GM18867 (cell line): Measurements from ENCODE around the gene ATL3.
"Not testable (repeated sequence)": the region's sequence is repeated elsewhere in the genome, so short reads cannot be mapped to it uniquely, and the experiment has no call there.

Experiments
- ATAC-seq: cut with Tn5 transposase; IDR thresholded peaks from one replicate; pipeline ENCODE4 v1.9.1; 2021; ENCODE audit warnings: mild to moderate bottlenecking, moderate library complexity; ENCODE audit not compliant: unreplicated experiment

ATL3 gene, protein sequence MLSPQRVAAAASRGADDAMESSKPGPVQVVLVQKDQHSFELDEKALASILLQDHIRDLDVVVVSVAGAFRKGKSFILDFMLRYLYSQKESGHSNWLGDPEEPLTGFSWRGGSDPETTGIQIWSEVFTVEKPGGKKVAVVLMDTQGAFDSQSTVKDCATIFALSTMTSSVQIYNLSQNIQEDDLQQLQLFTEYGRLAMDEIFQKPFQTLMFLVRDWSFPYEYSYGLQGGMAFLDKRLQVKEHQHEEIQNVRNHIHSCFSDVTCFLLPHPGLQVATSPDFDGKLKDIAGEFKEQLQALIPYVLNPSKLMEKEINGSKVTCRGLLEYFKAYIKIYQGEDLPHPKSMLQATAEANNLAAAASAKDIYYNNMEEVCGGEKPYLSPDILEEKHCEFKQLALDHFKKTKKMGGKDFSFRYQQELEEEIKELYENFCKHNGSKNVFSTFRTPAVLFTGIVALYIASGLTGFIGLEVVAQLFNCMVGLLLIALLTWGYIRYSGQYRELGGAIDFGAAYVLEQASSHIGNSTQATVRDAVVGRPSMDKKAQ

GRCh38 chr11:63671322-63672155 lies at the start of gene ATL3:
TSS of gene ATL3 (minus strand) at chr11:63671376. CDS start at chr11:63671335, 41 bp downstream.
- ATAC-seq = peak; percentile 84

DNA sequence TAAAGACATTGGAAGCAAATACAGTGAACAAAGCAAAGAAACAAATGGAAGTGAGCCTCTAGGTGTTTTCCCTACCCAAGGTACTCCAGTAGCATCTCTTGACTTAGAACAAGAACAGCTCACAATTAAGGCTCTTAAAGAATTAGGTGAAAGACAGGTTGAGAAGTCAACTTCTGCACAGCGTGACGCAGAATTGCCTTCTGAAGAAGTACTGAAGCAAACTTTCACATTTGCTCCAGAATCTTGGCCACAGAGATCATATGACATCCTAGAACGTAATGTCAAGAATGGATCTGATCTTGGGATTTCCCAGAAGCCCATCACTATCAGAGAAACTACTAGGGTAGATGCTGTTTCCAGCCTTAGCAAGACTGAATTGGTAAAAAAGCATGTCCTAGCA lies 49.4 kb upstream of the ATL3 start:
- no peak for ATAC-seq

DNA sequence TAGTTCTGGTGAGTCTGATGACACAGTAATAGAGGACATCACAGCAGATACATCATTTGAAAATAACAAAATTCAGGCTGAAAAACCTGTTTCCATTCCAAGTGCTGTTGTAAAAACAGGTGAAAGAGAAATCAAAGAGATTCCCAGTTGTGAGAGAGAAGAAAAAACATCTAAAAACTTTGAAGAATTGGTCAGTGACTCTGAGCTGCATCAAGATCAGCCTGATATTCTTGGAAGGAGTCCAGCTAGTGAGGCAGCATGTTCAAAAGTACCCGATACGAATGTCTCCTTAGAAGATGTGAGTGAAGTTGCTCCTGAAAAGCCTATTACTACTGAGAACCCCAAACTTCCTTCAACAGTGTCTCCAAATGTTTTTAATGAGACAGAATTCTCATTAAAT lies 48.8 kb upstream of the ATL3 start:
- no peak for ATAC-seq

DNA sequence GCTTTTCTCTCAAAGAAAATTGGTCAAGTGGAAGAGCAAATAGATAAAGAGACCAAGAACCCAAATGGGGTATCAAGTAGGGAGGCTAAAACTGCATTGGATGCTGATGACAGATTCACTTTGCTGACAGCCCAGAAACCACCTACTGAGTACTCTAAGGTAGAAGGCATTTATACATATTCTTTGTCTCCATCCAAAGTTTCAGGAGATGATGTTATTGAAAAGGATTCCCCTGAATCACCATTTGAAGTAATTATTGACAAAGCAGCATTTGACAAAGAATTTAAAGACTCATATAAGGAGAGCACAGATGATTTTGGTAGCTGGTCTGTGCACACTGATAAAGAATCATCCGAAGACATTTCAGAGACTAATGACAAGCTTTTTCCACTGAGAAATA lies 47.8 kb upstream of the ATL3 start:
- ATAC-seq = no peak

GRCh38 chr11:63716046-63716445 lies 44.9 kb upstream of the ATL3 start:
- no peak for ATAC-seq

GRCh38 chr11:63713766-63714165 lies 42.6 kb upstream of the ATL3 start:
- ATAC-seq = no peak

DNA sequence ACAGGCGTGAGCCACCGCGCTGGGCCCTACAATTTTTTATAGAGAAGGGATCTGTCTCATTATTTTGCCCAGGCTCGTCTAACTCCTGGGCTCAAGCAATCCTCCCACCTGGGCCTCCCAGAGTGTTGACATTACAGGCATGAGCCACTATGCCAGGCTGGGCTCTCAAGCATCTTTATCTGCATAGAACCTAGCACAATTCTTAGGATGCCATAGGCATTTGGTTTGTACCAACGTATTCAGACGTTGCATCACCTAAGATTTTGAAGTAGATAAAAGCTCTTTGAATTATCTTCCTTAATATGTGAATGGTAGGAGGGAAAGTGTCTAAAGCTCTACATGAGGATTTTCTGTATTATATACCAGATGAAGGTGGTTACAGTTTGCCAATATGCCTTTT lies 40.7 kb upstream of the ATL3 start:
- no peak for ATAC-seq

DNA sequence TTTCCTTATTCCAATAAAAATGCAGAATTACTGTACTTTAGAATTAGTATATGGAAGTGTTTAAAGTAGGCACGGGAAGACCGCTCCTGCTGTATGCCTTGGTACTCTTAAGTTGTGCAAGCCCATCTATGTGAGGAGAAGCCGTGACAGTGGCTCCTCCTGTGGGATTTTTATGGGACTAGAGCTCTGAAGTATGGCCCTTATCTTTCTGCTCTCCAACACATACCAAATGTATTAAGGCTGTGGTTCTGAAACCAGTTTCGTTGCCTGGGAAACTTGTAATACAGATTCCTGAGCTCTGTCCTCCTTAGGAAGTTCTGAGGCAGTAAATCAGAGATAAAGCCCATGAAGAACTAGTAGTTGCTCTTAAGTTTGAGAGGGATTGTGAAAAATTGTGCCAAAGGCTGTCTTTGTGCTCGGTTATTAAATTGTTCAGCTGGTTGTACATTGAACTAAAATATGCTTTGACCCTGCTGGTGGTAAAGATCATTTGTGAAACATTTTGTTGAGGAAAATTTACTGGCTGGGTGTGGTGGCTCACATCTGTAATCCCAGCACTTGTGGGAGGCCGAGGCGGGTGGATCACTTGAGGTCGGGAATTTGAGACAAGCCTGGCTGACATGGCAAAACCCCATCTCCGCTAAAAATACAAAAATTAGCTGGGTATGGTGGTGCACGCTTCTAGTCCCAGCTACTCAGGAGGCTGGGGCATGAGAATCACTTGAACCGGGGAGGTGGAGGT lies 39.5 kb upstream of the ATL3 start:
- ATAC-seq = no peak

DNA sequence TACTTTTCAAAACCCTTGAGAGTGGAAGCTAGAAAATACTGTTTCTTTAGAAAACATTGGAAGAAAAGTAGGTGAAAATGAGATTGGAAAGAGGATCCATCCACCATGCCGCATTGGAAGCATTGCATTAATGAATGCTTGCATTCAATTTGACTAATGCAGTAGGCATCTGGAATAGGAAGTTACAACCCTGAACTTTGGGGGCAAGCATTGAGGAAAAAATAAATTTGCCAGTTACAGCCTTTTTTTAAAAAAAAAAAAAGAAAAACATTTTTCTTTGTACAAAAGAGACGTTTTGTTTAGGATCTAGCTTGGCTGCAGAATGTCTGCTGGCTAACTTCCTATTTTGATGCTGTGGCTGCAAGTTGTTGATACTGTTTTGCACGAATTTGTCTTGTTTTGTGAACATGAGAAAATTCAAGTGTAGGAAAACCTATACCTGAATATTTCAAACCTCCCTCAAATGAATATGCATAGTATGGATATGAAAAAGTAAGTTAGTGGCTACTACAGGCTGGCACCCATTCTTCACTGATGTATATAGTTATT lies 38.2 kb upstream of the ATL3 start:
- no peak for ATAC-seq

GRCh38 chr11:63708764-63709163 lies 37.6 kb upstream of the ATL3 start:
- no peak for ATAC-seq

DNA sequence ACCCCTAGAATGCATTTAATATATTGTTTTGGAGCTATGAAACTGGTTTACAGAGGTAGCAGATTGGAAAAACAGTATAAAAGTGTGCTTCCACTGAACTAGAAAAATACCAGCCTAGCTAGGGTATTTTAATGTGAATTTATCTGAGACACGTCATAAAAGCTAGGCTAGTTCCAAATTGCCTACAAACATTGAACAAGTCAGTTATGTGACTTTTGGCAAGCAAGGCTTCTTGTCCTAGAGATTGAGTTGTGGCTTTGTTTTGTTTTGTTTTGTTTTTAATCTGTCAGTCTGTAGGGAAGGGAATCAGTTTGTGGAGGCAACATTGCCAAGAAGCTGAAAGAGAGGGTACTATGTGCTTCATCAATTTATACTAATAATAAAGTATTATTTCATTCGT lies 34.4 kb upstream of the ATL3 start:
- ATAC-seq = no peak

- no peak for ATAC-seq
Measured at GRCh38 chr11:63699896-63700295, 28.7 kb upstream of the ATL3 start.

DNA sequence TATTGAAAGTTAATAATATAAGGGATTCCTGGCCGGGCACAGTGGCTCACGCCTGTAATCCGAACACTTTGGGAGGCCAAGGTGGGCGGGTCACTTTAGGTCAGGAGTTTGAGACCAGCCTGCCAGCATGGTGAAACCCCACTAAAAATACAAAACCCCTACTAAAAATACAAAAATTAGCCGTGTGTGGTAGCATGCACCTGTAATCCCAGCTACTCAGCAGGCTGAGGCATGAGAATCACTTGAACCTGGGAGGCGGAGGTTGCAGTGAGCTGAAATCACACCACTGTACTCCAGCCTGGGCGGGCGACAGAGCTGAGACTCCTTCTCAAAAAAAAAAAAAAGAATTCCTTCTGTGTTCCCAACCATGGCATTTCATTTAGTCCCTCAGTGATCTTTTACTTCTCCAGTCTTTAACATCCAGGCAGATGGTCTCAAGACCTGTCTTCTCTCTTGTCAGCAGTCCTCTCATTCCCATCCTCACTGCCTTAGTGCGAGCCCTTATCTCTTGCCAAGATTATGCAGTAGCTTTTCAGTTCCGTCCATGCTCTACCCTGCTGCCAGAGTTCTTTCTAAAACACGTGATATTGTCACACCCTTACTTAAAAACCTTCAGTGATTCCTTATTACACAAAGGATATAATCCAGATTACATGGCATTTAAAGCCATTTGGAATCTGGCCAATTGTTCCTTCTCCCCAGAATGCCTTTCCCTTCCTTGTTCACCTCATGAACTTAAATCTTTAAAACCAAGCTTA lies 28.0 kb upstream of the ATL3 start:
- ATAC-seq = no peak

GRCh38 chr11:63694596-63694995 lies 23.4 kb upstream of the ATL3 start:
- no peak for ATAC-seq

DNA sequence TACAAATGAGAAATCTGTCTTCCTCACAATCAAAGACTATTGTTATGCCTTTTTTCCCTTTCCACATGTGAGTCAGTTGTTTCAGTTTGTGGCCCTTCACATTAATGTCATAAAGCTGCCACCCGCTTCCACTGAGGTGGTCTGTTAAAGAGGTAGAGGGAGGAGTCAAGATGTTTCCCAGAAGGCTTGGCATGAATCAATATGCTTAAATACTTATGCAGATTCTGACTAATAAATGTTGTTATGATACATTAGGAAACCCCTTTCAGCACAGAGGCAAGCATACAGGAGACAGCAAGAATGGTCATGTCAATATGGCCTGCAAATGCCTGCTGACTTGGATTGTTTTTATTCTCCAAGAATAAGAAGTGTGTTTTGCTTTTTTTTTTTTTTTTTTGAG lies 16.7 kb upstream of the ATL3 start:
- ATAC-seq = no peak

- no peak for ATAC-seq
Measured at GRCh38 chr11:63686926-63687325, 15.8 kb upstream of the ATL3 start.

- ATAC-seq = not testable (repeated sequence)
Measured at GRCh38 chr11:63685158-63685721, 14.1 kb upstream of the ATL3 start.

GRCh38 chr11:63683133-63683991 lies 12.2 kb upstream of the ATL3 start:
- no peak for ATAC-seq
